ENCODE data around the gene DENND1A.
A peak's percentile ranks its signal among the peaks of the same experiment; 100 is the strongest.

The DENND1A gene

GRCh38 chr9:123609844-123610243, 320.1 kb downstream of the DENND1A start:
- DNase-seq: no peak

- no peak for DNase-seq
These were observed 321.8 kb downstream of the DENND1A start for GRCh38 chr9:123608104-123608503.

- DNase-seq: no peak
These were observed 322.4 kb downstream of the DENND1A start for GRCh38 chr9:123607479-123607878.

GRCh38 chr9:123606141-123606540, 323.8 kb downstream of the DENND1A start:
- DNase-seq: no peak

- DNase-seq: no peak
These were observed 324.6 kb downstream of the DENND1A start for GRCh38 chr9:123605286-123605685.

GRCh38 chr9:123604861-123605260, 325.1 kb downstream of the DENND1A start:
- DNase-seq: no peak

GRCh38 chr9:123601828-123602227, 328.1 kb downstream of the DENND1A start:
- DNase-seq: no peak

GRCh38 chr9:123599781-123600180, 330.1 kb downstream of the DENND1A start:
- DNase-seq: peak in 1 of 4 experiments; percentile 2

- DNase-seq: no peak
These were observed 331.9 kb downstream of the DENND1A start for GRCh38 chr9:123597876-123598556.

GRCh38 chr9:123597048-123597447, 332.9 kb downstream of the DENND1A start:
- DNase-seq: no peak

GRCh38 chr9:123591283-123591682, 338.6 kb downstream of the DENND1A start:
- DNase-seq: no peak

- no peak for DNase-seq
These were observed 339.4 kb downstream of the DENND1A start for GRCh38 chr9:123590499-123590898.

GRCh38 chr9:123589361-123590239, 340.3 kb downstream of the DENND1A start:
- no peak for DNase-seq

- no peak for DNase-seq
These were observed 343.7 kb downstream of the DENND1A start for GRCh38 chr9:123586275-123586674.

- DNase-seq: no peak
These were observed 345.4 kb downstream of the DENND1A start for GRCh38 chr9:123584202-123585176.

GRCh38 chr9:123583646-123584045, 346.3 kb downstream of the DENND1A start:
- DNase-seq: no peak

- DNase-seq: no peak
These were observed 358.7 kb downstream of the DENND1A start for GRCh38 chr9:123571240-123571639.

- no peak for DNase-seq
These were observed 360.9 kb downstream of the DENND1A start for GRCh38 chr9:123568691-123569688.

GRCh38 chr9:123567013-123567412, 362.9 kb downstream of the DENND1A start:
- DNase-seq: no peak

GRCh38 chr9:123564652-123565051, 365.3 kb downstream of the DENND1A start:
- peak in 1 of 4 experiments; percentile 9 for DNase-seq

- peak in 3 of 4 experiments; percentile 7 to 25 (median 15) for DNase-seq
These were observed 367.0 kb downstream of the DENND1A start for GRCh38 chr9:123562844-123563346.

Measured in suppressor macrophage (primary cell).